CD4-positive, alpha-beta T cell (primary cell): ENCODE measurements around the gene FABP1. TPM values are rescaled to one million over a fixed set of nuclear protein-coding genes. Genes with fewer than 3 reads are reported as not detected.

Source experiments
- ATAC-seq: fragments of 200-7000 bp; cut with Tn5 transposase; one replicate; pipeline ENCODE4 v1.10.0; 2022; ENCODE audit warnings: mild to moderate bottlenecking; ENCODE audit not compliant: poor library complexity
- CTCF ChIA-PET: fragments of 350-600 bp; sonication (Branson Sonifier 250); formaldehyde crosslinking; loops from one replicate; lab custom pipeline; 2021; ENCODE audit warnings: antibody characterized with exemption, inconsistent platforms; lab: Charles Lee
- POLR2A ChIA-PET: fragments of 350-600 bp; sonication (Branson Sonifier 250); formaldehyde crosslinking; loops from one replicate; lab custom pipeline; 2021; ENCODE audit warnings: antibody characterized with exemption, inconsistent platforms; lab: Charles Lee
- DNase-seq, 14 experiments: peaks; one replicate each; pipeline ENCODE4 v3.0.0-alpha.2; 2013 to 2020; ENCODE audit warnings: mixed read lengths in 2 of 14
- H3K27ac ChIP-seq, 2 donors: one replicate each; pipeline versions ENCODE4 v1.5.1 to v1.7.0; 2013; ENCODE audit warnings: low read length in 2 of 2, low read depth in 1 of 2, mild to moderate bottlenecking in 1 of 2
- H3K27me3 ChIP-seq, 2 experiments: 1 replicate in 1 of 2; 2 replicates in 1 of 2; pipeline versions ENCODE4 v1.6.1 to v1.7.0; 2013; ENCODE audit warnings: low read length in 2 of 2, control low read depth in 1 of 2, mild to moderate bottlenecking in 1 of 2, moderate library complexity in 1 of 2; ENCODE audit not compliant: insufficient read depth in 2 of 2, control insufficient read depth in 1 of 2
- H3K36me3 ChIP-seq: one replicate; pipeline ENCODE4 v1.6.1; 2013; ENCODE audit warnings: low read length, control low read depth; ENCODE audit not compliant: insufficient read depth
- H3K4me1 ChIP-seq: one replicate; pipeline ENCODE4 v1.6.1; 2013; ENCODE audit warnings: low read length, control low read depth; ENCODE audit not compliant: insufficient read depth
- H3K4me3 ChIP-seq: one replicate; pipeline ENCODE4 v1.5.1; 2013; ENCODE audit warnings: mild to moderate bottlenecking, low read length, moderate library complexity
- H3K9me3 ChIP-seq, 2 experiments: 1 replicate in 1 of 2; 2 replicates in 1 of 2; pipeline versions ENCODE4 v1.6.1 to v1.7.0; 2013; ENCODE audit warnings: low read length in 2 of 2, mild to moderate bottlenecking in 2 of 2, control low read depth in 1 of 2, moderate library complexity in 1 of 2; ENCODE audit not compliant: control insufficient read depth in 1 of 2, insufficient read depth in 1 of 2
- H3K27ac Mint-ChIP-seq: one replicate; pipeline ENCODE4 v1.8.0; 2020; ENCODE audit warnings: mixed read lengths
- H3K27me3 Mint-ChIP-seq: one replicate; pipeline ENCODE4 v1.8.0; 2021; ENCODE audit warnings: mixed read lengths
- H3K36me3 Mint-ChIP-seq: one replicate; pipeline ENCODE4 v1.8.0; 2021; ENCODE audit warnings: low read depth, mixed read lengths
- H3K4me1 Mint-ChIP-seq: one replicate; pipeline ENCODE4 v1.8.0; 2021; ENCODE audit warnings: low read depth, mixed read lengths
- H3K4me3 Mint-ChIP-seq: one replicate; pipeline ENCODE4 v1.8.0; 2020; ENCODE audit warnings: mild to moderate bottlenecking, mixed read lengths
- H3K9me3 Mint-ChIP-seq: one replicate; pipeline ENCODE4 v1.8.0; 2020; ENCODE audit warnings: mixed read lengths
- intact Hi-C, 2 experiments: fragments of 100-400 bp; cut with DNase I in 1 of 2; cut with micrococcal nuclease in 1 of 2; formaldehyde crosslinking; loops; one replicate each; pipeline versions ENCODE4 v1.15.1 to v1.9.0; 2023 to 2025; cut with DNase I, micrococcal nuclease
- total RNA-seq, 174 experiments: library from RNA in 2 of 174; stranded (reverse) in 2 of 174; gene quantifications; one replicate each; pipeline ENCODE4 v1.2.3 and lab custom pipeline; 2021 to 2026
- TF ChIP-seq, protein P1 (sequence below): fragments of 200-600 bp; IDR thresholded peaks from one replicate; pipeline ENCODE4 v1.8.0; 2022; ENCODE audit warnings: antibody characterized with exemption, mild to moderate bottlenecking

FABP1 gene
- total RNA-seq, 2 experiments from 2014 or later = not detected

GRCh38 chr2:88091943-88092342 is 35.9 kb downstream of the FABP1 start:
- Mint-ChIP-seq H3K4me1 (peaks cover 32% of the 10 kb centered on the region), H3K27ac (peak overlapping the region; percentile 88), H3K36me3 (no peaks in the 10 kb centered on the region), H3K27me3 (no peaks in the 10 kb centered on the region), H3K9me3 (no peaks in the 10 kb centered on the region), H3K4me3 (no peak overlapping the region)
- Histone ChIP-seq H3K9me3 (no peaks in the 10 kb centered on the region), H3K36me3 (no peaks in the 10 kb centered on the region), H3K4me3 (no peak overlapping the region), H3K27me3 (no peaks in the 10 kb centered on the region), H3K27ac (peak overlapping the region in 1 of 2 donors; percentile 17), H3K4me1 (peaks cover 11% of the 10 kb centered on the region)
- ATAC-seq = no peak
- TF ChIP-seq, protein P1, sequence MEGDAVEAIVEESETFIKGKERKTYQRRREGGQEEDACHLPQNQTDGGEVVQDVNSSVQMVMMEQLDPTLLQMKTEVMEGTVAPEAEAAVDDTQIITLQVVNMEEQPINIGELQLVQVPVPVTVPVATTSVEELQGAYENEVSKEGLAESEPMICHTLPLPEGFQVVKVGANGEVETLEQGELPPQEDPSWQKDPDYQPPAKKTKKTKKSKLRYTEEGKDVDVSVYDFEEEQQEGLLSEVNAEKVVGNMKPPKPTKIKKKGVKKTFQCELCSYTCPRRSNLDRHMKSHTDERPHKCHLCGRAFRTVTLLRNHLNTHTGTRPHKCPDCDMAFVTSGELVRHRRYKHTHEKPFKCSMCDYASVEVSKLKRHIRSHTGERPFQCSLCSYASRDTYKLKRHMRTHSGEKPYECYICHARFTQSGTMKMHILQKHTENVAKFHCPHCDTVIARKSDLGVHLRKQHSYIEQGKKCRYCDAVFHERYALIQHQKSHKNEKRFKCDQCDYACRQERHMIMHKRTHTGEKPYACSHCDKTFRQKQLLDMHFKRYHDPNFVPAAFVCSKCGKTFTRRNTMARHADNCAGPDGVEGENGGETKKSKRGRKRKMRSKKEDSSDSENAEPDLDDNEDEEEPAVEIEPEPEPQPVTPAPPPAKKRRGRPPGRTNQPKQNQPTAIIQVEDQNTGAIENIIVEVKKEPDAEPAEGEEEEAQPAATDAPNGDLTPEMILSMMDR = no peak
- DNase-seq = no peak
- POLR2A ChIA-PET = no interaction called here
- intact Hi-C loops = no loop called here
- CTCF ChIA-PET = no interaction called here

DNA sequence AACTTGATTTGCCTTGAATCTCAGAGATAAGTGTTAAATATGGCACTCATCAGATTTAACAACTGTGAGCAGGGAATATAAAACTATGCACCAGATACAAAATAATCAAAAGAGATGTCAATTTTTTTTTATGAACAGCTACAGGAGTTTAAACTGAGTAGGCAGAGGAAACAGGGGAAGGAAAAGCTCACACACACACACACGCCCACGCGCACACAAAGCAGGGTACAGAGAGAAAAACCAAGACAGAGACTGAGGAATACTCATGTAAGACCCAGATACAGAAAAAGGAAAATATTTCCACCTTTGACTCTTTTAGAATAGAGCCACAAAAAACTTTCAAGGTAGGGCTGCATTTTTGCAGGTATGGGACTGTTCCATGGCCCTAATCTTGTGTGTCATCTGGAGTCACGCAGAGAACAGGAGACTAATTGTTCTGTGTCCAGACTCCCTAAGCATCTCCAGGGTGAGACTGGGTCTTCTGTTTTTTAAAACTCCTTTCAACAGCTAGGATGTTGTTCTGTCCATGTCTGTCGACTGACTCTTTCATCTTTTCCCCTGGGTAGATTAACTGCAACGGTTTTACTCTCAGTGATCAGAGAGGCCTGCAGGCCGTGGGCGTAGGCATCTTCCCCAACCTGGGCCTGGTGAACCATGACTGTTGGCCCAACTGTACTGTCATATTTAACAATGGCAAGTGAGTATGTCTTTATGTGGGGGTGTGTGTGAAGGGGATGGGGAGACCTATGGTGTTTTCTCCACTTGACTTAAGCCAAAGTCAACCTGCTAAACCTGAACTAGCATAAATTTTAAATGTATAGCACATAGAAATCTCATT is 37.2 kb downstream of the FABP1 start:
- Mint-ChIP-seq H3K27me3 (no peaks in the 10 kb centered on the region), H3K36me3 (no peaks in the 10 kb centered on the region), H3K27ac (peak overlapping the region; percentile 88), H3K9me3 (no peaks in the 10 kb centered on the region), H3K4me3 (peak overlapping the region; percentile 7), H3K4me1 (peaks cover 32% of the 10 kb centered on the region)
- intact Hi-C loops = no loop called here
- Histone ChIP-seq H3K27me3 (no peaks in the 10 kb centered on the region), H3K9me3 (no peaks in the 10 kb centered on the region), H3K4me1 (peaks cover 11% of the 10 kb centered on the region), H3K27ac (peak overlapping the region; percentile 32 to 44), H3K4me3 (no peak overlapping the region), H3K36me3 (no peaks in the 10 kb centered on the region)
- TF ChIP-seq, protein P1 = no peak
- DNase-seq = peak in 4 of 14 experiments; percentile 2 to 48 (median 10)
- peak; percentile 32 for ATAC-seq
- CTCF ChIA-PET = no interaction called here
- POLR2A ChIA-PET = interaction anchor here (1.1 kb wide), 1 partner anchor 536 kb away, joined by 3 read pairs; the partner anchor contains the start of gene EIF2AK3

DNA sequence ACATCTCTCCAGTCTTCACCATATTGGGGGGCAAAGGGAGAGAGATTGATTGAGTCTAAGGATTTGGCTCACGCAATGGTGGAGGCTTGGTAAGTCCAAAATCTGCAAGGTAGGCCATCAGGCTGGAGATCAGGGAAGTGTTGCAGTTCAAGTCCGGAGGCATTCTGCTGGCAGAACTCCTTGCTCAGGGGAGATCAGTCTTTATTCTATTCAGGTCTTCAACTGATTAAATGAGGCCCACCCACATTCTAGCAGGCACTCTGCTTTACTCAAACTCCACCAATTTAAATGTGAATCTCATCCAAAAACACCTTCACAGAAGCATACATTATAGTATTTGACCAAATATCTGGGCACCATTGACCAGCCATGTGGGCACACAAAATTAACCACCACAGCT is 38.9 kb downstream of the FABP1 start:
- ATAC-seq (no peak), DNase-seq (no peak)
- H3K4me1 Mint-ChIP-seq = peaks cover 32% of the 10 kb centered on the region
- H3K4me3 Mint-ChIP-seq = no peak overlapping the region
- no peaks in the 10 kb centered on the region for H3K36me3 Mint-ChIP-seq
- no peaks in the 10 kb centered on the region for H3K27me3 Mint-ChIP-seq
- ChIA-PET CTCF (no interaction called here), POLR2A (interaction anchor here (1.1 kb wide), 1 partner anchor 34 kb away, joined by 3 read pairs; no protein-coding TSS in a partner anchor)
- intact Hi-C loops = no loop called here
- Histone ChIP-seq H3K27ac (no peak overlapping the region), H3K4me3 (no peak overlapping the region), H3K27me3 (no peaks in the 10 kb centered on the region), H3K9me3 (no peaks in the 10 kb centered on the region), H3K36me3 (no peaks in the 10 kb centered on the region), H3K4me1 (peaks cover 11% of the 10 kb centered on the region)
- no peaks in the 10 kb centered on the region for H3K9me3 Mint-ChIP-seq
- H3K27ac Mint-ChIP-seq = no peak overlapping the region
- TF ChIP-seq, protein P1 = no peak
